Right lobe of liver (tissue), 6 donors: ENCODE data around the gene ANTXR1. TPM values are rescaled to one million over a fixed set of nuclear protein-coding genes. Genes with fewer than 3 reads are reported as not detected.

Source experiments
- ATAC-seq, 4 donors: fragments of 200-7000 bp; cut with Tn5 transposase; one replicate each; pipeline ENCODE4 v1.9.1; 2020; ENCODE audit warnings: mild to moderate bottlenecking in 4 of 4, moderate library complexity in 4 of 4
- DNase-seq, 3 donors: peaks; one replicate each; pipeline ENCODE4 v3.0.0-alpha.2; 2020
- H3K27ac ChIP-seq, 3 donors: fragments of 200-600 bp; one replicate each; pipeline ENCODE4 v1.8.0; 2022
- H3K27me3 ChIP-seq, 2 donors: fragments of 200-600 bp; one replicate each; pipeline ENCODE4 v1.8.0; 2022
- H3K36me3 ChIP-seq, 4 donors: fragments of 200-600 bp; sonication (generic) in 1 of 4; one replicate each; pipeline versions ENCODE4 v1.5.1 to v1.8.0; 2017 to 2022; ENCODE audit warnings: control low read depth in 1 of 4
- H3K4me1 ChIP-seq, 4 donors: fragments of 200-600 bp; sonication (generic) in 1 of 4; one replicate each; pipeline versions ENCODE4 v1.5.1 to v1.8.0; 2017 to 2022; ENCODE audit warnings: control low read depth in 1 of 4
- H3K4me3 ChIP-seq, 3 donors: fragments of 200-600 bp; one replicate each; pipeline ENCODE4 v1.8.0; 2022
- H3K9me3 ChIP-seq, 4 donors: fragments of 200-600 bp; sonication (generic) in 1 of 4; one replicate each; pipeline versions ENCODE4 v1.5.1 to v1.8.0; 2017 to 2022; ENCODE audit warnings: control low read depth in 1 of 4
- CTCF ChIP-seq, 4 donors: fragments of 200-600 bp in 3 of 4; fragments of 450-650 bp in 1 of 4; IDR thresholded peaks; one replicate each; pipeline versions ENCODE4 v1.5.1 to v1.8.0; 2016 to 2022; ENCODE audit warnings: antibody characterized with exemption in 4 of 4, mild to moderate bottlenecking in 2 of 4
- POLR2A ChIP-seq: fragments of 450-650 bp; IDR thresholded peaks from one replicate; pipeline ENCODE4 v1.6.1; 2017; ENCODE audit warnings: antibody characterized with exemption, mild to moderate bottlenecking
- WGBS: methylation state at CpG from one replicate; pipeline ENCODE4 v1.1.6; 2018; ENCODE audit warnings: low coverage, low lambda C conversion rate; ENCODE audit not compliant: insufficient coverage; ENCODE audit errors: missing lambda C conversion rate; 5-methylcytosine and 5-hydroxymethylcytosine counted together
- intact Hi-C, 2 donors: fragments of 100-400 bp; cut with DNase I; formaldehyde crosslinking; loops; one replicate each; pipeline versions ENCODE4 v1.11.2 to v1.14.1; 2022
- total RNA-seq, 6 experiments: library from RNA; depleted of rRNA in 2 of 6; stranded (reverse); fragments of >200 nt in 2 of 6; fragmentation: NEBNext Ultra II Directional in 3 of 6; extraction: Animal tissue kit (Norgen Biotek cat#: 25700) in 3 of 6; gene quantifications; one replicate each; pipeline versions ENCODE4 v1.1.0 to v1.2.4, GENCODE V29; 2016 to 2023
- donor health status: DM: no; HTN: yes; CAD: no.
- donor health status: DM: no; HTN: no; CAD: no.
- donor health status: DM: no; HTN: no; CAD: no.
- donor health status: DM: no; HTN: yes; CAD: no.
- donor health status: DM: no; HTN: yes; CAD: no.

Gene ANTXR1
- total RNA-seq, 6 experiments from 2014 or later = 1.1 to 4.1 (median 2.9) TPM

GRCh38 chr2:69047625-69048145 is 34.7 kb downstream of the ANTXR1 start:
- ATAC-seq = peak in 3 of 4 donors; percentile 52 to 82 (median 63)
- intact Hi-C loops = no loop called here

GRCh38 chr2:69050802-69051201 is 37.8 kb downstream of the ANTXR1 start:
- Histone ChIP-seq H3K4me3 (no peak overlapping the region), H3K9me3 (no peaks in the 10 kb centered on the region), H3K36me3 (no peaks in the 10 kb centered on the region), H3K27ac (no peak overlapping the region), H3K27me3 (no peaks in the 10 kb centered on the region), H3K4me1 (peaks cover 0 to 28% (median 0%) of the 10 kb centered on the region in 4 donors)
- no peak for ATAC-seq
- DNase-seq = no peak
- WGBS = 94% methylated on average over 4 of the region's 4 CpGs
- TF ChIP-seq CTCF (IDR thresholded peaks at IDR 0.05) (no peak), POLR2A (no peak)
- intact Hi-C loops = no loop called here

More at GRCh38 chr2:69047625-69048145, 34.7 kb downstream of the ANTXR1 start:
- TF ChIP-seq CTCF (IDR thresholded peaks at IDR 0.05) (no peak), POLR2A (no peak)
- Histone ChIP-seq H3K27ac (no peak overlapping the region), H3K4me1 (peaks cover 0 to 25% (median 0%) of the 10 kb centered on the region in 4 donors), H3K27me3 (no peaks in the 10 kb centered on the region), H3K36me3 (no peaks in the 10 kb centered on the region), H3K9me3 (no peaks in the 10 kb centered on the region), H3K4me3 (no peak overlapping the region)
- DNase-seq = no peak
- WGBS = 8% methylated on average over 1 of the region's 1 CpG

- Histone ChIP-seq H3K4me3 (no peak overlapping the region), H3K9me3 (no peaks in the 10 kb centered on the region), H3K36me3 (no peaks in the 10 kb centered on the region), H3K4me1 (peaks cover 0 to 11% (median 0%) of the 10 kb centered on the region in 4 donors), H3K27ac (no peak overlapping the region), H3K27me3 (no peaks in the 10 kb centered on the region)
- intact Hi-C loops = no loop called here
- 94% methylated on average over 2 of the region's 2 CpGs for WGBS
- DNase-seq = no peak
- ATAC-seq = no peak
- TF ChIP-seq CTCF (IDR thresholded peaks at IDR 0.05) (no peak), POLR2A (no peak)
Observed at GRCh38 chr2:69053416-69053965, 40.5 kb downstream of the ANTXR1 start.

GRCh38 chr2:69054431-69054830 is 41.5 kb downstream of the ANTXR1 start:
- Histone ChIP-seq H3K4me3 (no peak overlapping the region), H3K4me1 (peaks cover 0 to 9% (median 0%) of the 10 kb centered on the region in 4 donors), H3K27ac (no peak overlapping the region), H3K36me3 (no peaks in the 10 kb centered on the region), H3K27me3 (no peaks in the 10 kb centered on the region), H3K9me3 (no peaks in the 10 kb centered on the region)
- ATAC-seq (no peak), DNase-seq (no peak)
- intact Hi-C loops = no loop called here
- WGBS = 96% methylated on average over 2 of the region's 2 CpGs
- TF ChIP-seq CTCF (IDR thresholded peaks at IDR 0.05) (no peak), POLR2A (no peak)
